H1 (cell line): Measurements from ENCODE around the gene FNDC7.

ENCODE experiments used
- BRCA1 ChIP-seq: IDR thresholded peaks from 2 replicates; pipeline ENCODE4 v1.6.1; 2012; ENCODE audit warnings: low read depth, low read length, improper control_type of control experiment
- CREB1 ChIP-seq: IDR thresholded peaks from 2 replicates; pipeline ENCODE4 v1.6.1; 2012; ENCODE audit warnings: inconsistent platforms
- CTCF ChIP-seq, 3 experiments: IDR thresholded peaks; 1 replicate in 2 of 3; 2 replicates in 1 of 3; pipeline versions ENCODE4 v1.5.1 to v1.6.1; 2011; ENCODE audit warnings: low read length in 3 of 3, mild to moderate bottlenecking in 3 of 3, inconsistent platforms in 2 of 3, low read depth in 1 of 3, moderate library complexity in 1 of 3; ENCODE audit not compliant: insufficient read depth in 1 of 3; ENCODE audit errors: control extremely low read depth in 1 of 3
- EGR1 ChIP-seq: IDR thresholded peaks from 2 replicates; pipeline ENCODE4 v1.6.1; 2011; ENCODE audit warnings: low read depth, low read length, borderline replicate concordance
- EP300 ChIP-seq, 2 experiments: IDR thresholded peaks; 1 replicate in 1 of 2; 2 replicates in 1 of 2; pipeline ENCODE4 v1.6.1; 2011 to 2012; ENCODE audit warnings: low read depth in 2 of 2, low read length in 2 of 2, mild to moderate bottlenecking in 2 of 2, borderline replicate concordance in 1 of 2, inconsistent platforms in 1 of 2, moderate library complexity in 1 of 2
- EZH2 ChIP-seq: fragments of 200-600 bp; sonication (generic); IDR thresholded peaks from 2 replicates; pipeline ENCODE4 v1.7.1; 2012; ENCODE audit warnings: low read depth, mild to moderate bottlenecking, moderate library complexity, low read length, inconsistent platforms; ENCODE audit not compliant: severe bottlenecking
- KDM1A ChIP-seq: fragments of 200-600, 300-600 bp; sonication (generic); IDR thresholded peaks from 2 replicates; pipeline ENCODE4 v1.7.1; 2016; ENCODE audit warnings: mild to moderate bottlenecking, low read length, borderline replicate concordance
- MAX ChIP-seq: IDR thresholded peaks from 2 replicates; pipeline ENCODE4 v1.6.1; 2012; ENCODE audit warnings: inconsistent platforms
- POLR2A ChIP-seq, 2 experiments: IDR thresholded peaks; 1 replicate in 1 of 2; 2 replicates in 1 of 2; pipeline ENCODE4 v1.6.1; 2011; ENCODE audit warnings: low read depth in 2 of 2, low read length in 2 of 2, mild to moderate bottlenecking in 2 of 2; ENCODE audit errors: control extremely low read depth in 1 of 2
- POLR2AphosphoS5 ChIP-seq: IDR thresholded peaks from 2 replicates; pipeline ENCODE4 v1.6.1; 2011; ENCODE audit warnings: low read depth, low read length
- RAD21 ChIP-seq, 2 experiments: IDR thresholded peaks in 1 of 2; conservative IDR thresholded peaks in 1 of 2; 2 replicates each; pipeline ENCODE4 v1.6.1; 2011; ENCODE audit warnings: low read depth in 2 of 2, low read length in 2 of 2, improper control_type of control experiment in 1 of 2, inconsistent platforms in 1 of 2, mild to moderate bottlenecking in 1 of 2, moderate library complexity in 1 of 2
- RNF2 ChIP-seq: fragments of 200-900, 300-1000 bp; sonication (generic); IDR thresholded peaks from 2 replicates; pipeline ENCODE4 v1.7.1; 2016; ENCODE audit warnings: borderline replicate concordance, low read depth, mild to moderate bottlenecking, antibody characterized with exemption, low read length; ENCODE audit not compliant: poor library complexity, severe bottlenecking; ENCODE audit errors: missing control alignments
- SIX5 ChIP-seq: IDR thresholded peaks from 2 replicates; pipeline ENCODE4 v1.6.1; 2011; ENCODE audit warnings: mild to moderate bottlenecking, low read depth, low read length

GRCh38 chr1:108791790-108792189, 79.1 kb downstream of the FNDC7 start:
- TF ChIP-seq POLR2A (IDR thresholded peaks at IDR 0.05; ENCODE audit: control extremely low read depth in 1 of 2, low read depth in 2 of 2, low read length in 2 of 2) (no peak), MAX (no peak), CTCF (IDR thresholded peaks at IDR 0.05; ENCODE audit: control extremely low read depth in 1 of 3, insufficient read depth in 1 of 3, low read depth in 1 of 3, low read length in 3 of 3) (no peak), CREB1 (no peak), POLR2AphosphoS5 (no peak), EZH2 (no peak), RAD21 (IDR thresholded peaks at IDR 0.05 in 1 of 2, conservative IDR thresholded peaks at IDR 0.05 in 1 of 2; ENCODE audit: low read depth in 2 of 2, low read length in 2 of 2) (no peak), EGR1 (no peak), RNF2 (no peak), KDM1A (no peak), SIX5 (no peak), BRCA1 (no peak), EP300 (IDR thresholded peaks at IDR 0.05; ENCODE audit: borderline replicate concordance in 1 of 2, low read depth in 2 of 2, low read length in 2 of 2) (no peak)
